SK-N-SH (cell line): ENCODE data around the gene RRBP1. TPM values are rescaled to one million over a fixed set of nuclear protein-coding genes. Genes with fewer than 3 reads are reported as not detected.

Experiments used
- CTCF ChIA-PET: fragments of 300-600, 350-600 bp; formaldehyde crosslinking; extraction: SDS; loops from one replicate; lab custom pipeline; 2021; lab: Yijun Ruan, JAX
- POLR2A ChIA-PET: fragments of 350-600 bp; sonication (Branson Sonifier 250); formaldehyde crosslinking; extraction: SDS; loops from one replicate; lab custom pipeline; 2020; ENCODE audit warnings: antibody characterized with exemption, inconsistent platforms; lab: Yijun Ruan, JAX
- DNase-seq: peaks from one replicate; pipeline ENCODE4 v3.0.0; 2012
- H2AFZ ChIP-seq: fragments of 200-600 bp; sonication (generic); 2 replicates; pipeline ENCODE4 v1.8.1; 2016; ENCODE audit warnings: antibody characterized with exemption, mild to moderate bottlenecking, low read depth
- H3F3A ChIP-seq: fragments of 200-600 bp; sonication (generic); replicated peaks from 2 replicates; pipeline ENCODE3; 2016; ENCODE audit warnings: antibody characterized with exemption, mild to moderate bottlenecking; ENCODE audit not compliant: insufficient read depth
- H3K27ac ChIP-seq, 2 experiments: fragments of 200-500 bp in 1 of 2; fragments of 200-600 bp in 1 of 2; sonication (Bioruptor generic) in 1 of 2; sonication (generic), shearing (Covaris generic) in 1 of 2; 2 replicates each; pipeline versions ENCODE4 v1.5.1 to v1.6.1; 2014 to 2016; ENCODE audit warnings: low read depth in 2 of 2, inconsistent platforms in 1 of 2, low read length in 1 of 2, mild to moderate bottlenecking in 1 of 2, mixed read lengths in 1 of 2
- H3K27me3 ChIP-seq: fragments of 200-600 bp; sonication (generic), shearing (Covaris generic); 2 replicates; pipeline ENCODE4 v1.6.1; 2016; ENCODE audit warnings: mixed run types; ENCODE audit not compliant: insufficient read depth
- H3K36me3 ChIP-seq, 2 experiments: fragments of 200-500 bp in 1 of 2; fragments of 200-600 bp in 1 of 2; sonication (Bioruptor generic) in 1 of 2; sonication (generic) in 1 of 2; replicated peaks in 1 of 2; 2 replicates each; pipeline versions ENCODE3 to v1.5.1; 2014 to 2016; ENCODE audit warnings: low read length in 1 of 2, mild to moderate bottlenecking in 1 of 2; ENCODE audit not compliant: insufficient read depth in 2 of 2, control insufficient read depth in 1 of 2
- H3K4me1 ChIP-seq, 2 experiments: fragments of 200-500 bp in 1 of 2; fragments of 200-600 bp in 1 of 2; sonication (Bioruptor generic) in 1 of 2; sonication (generic), shearing (Covaris generic) in 1 of 2; 2 replicates each; pipeline versions ENCODE4 v1.5.1 to v1.6.1; 2014 to 2016; ENCODE audit warnings: low read depth in 1 of 2, low read length in 1 of 2, mixed run types in 1 of 2; ENCODE audit not compliant: insufficient read depth in 2 of 2, control insufficient read depth in 1 of 2
- H3K4me2 ChIP-seq: fragments of 200-600 bp; sonication (generic), shearing (Covaris generic); 2 replicates; pipeline ENCODE4 v1.6.1; 2017; ENCODE audit warnings: mixed run types
- H3K4me3 ChIP-seq, 2 experiments: fragments of 200-500 bp in 1 of 2; fragments of 200-600 bp in 1 of 2; sonication (Bioruptor generic) in 1 of 2; sonication (generic), shearing (Covaris generic) in 1 of 2; 2 replicates each; pipeline versions ENCODE4 v1.5.1 to v1.8.1; 2014 to 2016; ENCODE audit warnings: low read depth in 2 of 2, inconsistent platforms in 1 of 2, low read length in 1 of 2, mild to moderate bottlenecking in 1 of 2, mixed read lengths in 1 of 2, moderate library complexity in 1 of 2
- H3K79me2 ChIP-seq: fragments of 200-600 bp; sonication (generic); 2 replicates; pipeline ENCODE4 v1.8.1; 2017; ENCODE audit warnings: mild to moderate bottlenecking; ENCODE audit not compliant: insufficient read depth
- H3K9ac ChIP-seq: fragments of 200-600 bp; sonication (generic); 2 replicates; pipeline ENCODE4 v1.6.1; 2017; ENCODE audit warnings: mixed run types
- H3K9me2 ChIP-seq: fragments of 200-600 bp; sonication (generic); 2 replicates; pipeline ENCODE4 v1.6.1; 2017; ENCODE audit warnings: mixed run types
- H3K9me3 ChIP-seq: fragments of 200-600 bp; sonication (generic); 2 replicates; pipeline ENCODE4 v1.6.1; 2017; ENCODE audit warnings: mixed run types, mild to moderate bottlenecking, moderate library complexity
- H4K20me1 ChIP-seq: fragments of 200-600 bp; sonication (generic); 2 replicates; pipeline ENCODE4 v1.6.1; 2017; ENCODE audit warnings: mild to moderate bottlenecking, mixed run types; ENCODE audit not compliant: insufficient read depth
- CTCF ChIP-seq: fragments of 200-600 bp; sonication (generic); IDR thresholded peaks from 2 replicates; pipeline ENCODE4 v1.6.1; 2017; ENCODE audit warnings: antibody characterized with exemption, mild to moderate bottlenecking, moderate library complexity
- ELF1 ChIP-seq: IDR thresholded peaks from 2 replicates; pipeline ENCODE4 v1.4.0; 2012
- EP300 ChIP-seq, 2 experiments: IDR thresholded peaks; 2 replicates each; pipeline versions ENCODE4 v1.4.0 to v1.6.1; 2012; ENCODE audit warnings: borderline replicate concordance in 1 of 2, low read depth in 1 of 2, low read length in 1 of 2
- EZH2phosphoT487 ChIP-seq: fragments of 200-600 bp; sonication (generic); IDR thresholded peaks from 2 replicates; pipeline ENCODE4 v1.6.1; 2017; ENCODE audit warnings: low read depth, mixed run types, mild to moderate bottlenecking, antibody characterized with exemption, moderate library complexity, borderline replicate concordance
- FOXJ3 ChIP-seq: sonication (generic); formaldehyde crosslinking; IDR thresholded peaks from 2 replicates; pipeline ENCODE4 v1.5.1; 2020; ENCODE audit warnings: mild to moderate bottlenecking, missing genetic modification reagents
- GABPA ChIP-seq: IDR thresholded peaks from 2 replicates; pipeline ENCODE4 v1.4.0; 2012; ENCODE audit warnings: low read depth, mild to moderate bottlenecking
- MAX ChIP-seq: IDR thresholded peaks from 2 replicates; pipeline ENCODE4 v1.4.0; 2012; ENCODE audit warnings: low read depth
- MXI1 ChIP-seq: IDR thresholded peaks from 2 replicates; pipeline ENCODE4 v1.6.1; 2012; ENCODE audit warnings: mild to moderate bottlenecking, low read depth, low read length, improper control_type of control experiment
- NRF1 ChIP-seq: IDR thresholded peaks from 2 replicates; pipeline ENCODE4 v1.6.1; 2012; ENCODE audit warnings: low read depth, mild to moderate bottlenecking, low read length
- RCOR1 ChIP-seq: fragments of 150-350 bp; IDR thresholded peaks from 2 replicates; pipeline ENCODE4 v1.6.1; 2017; ENCODE audit warnings: antibody characterized with exemption, low read length
- REST ChIP-seq: IDR thresholded peaks from 2 replicates; pipeline ENCODE4 v1.6.1; 2012; ENCODE audit warnings: mild to moderate bottlenecking, low read depth, low read length, moderate library complexity
- RFX5 ChIP-seq: IDR thresholded peaks from 2 replicates; pipeline ENCODE4 v1.6.1; 2012; ENCODE audit warnings: mild to moderate bottlenecking, improper control_type of control experiment, low read length
- RXRA ChIP-seq: IDR thresholded peaks from 2 replicates; pipeline ENCODE4 v1.4.0; 2012; ENCODE audit warnings: low read depth, mild to moderate bottlenecking, borderline replicate concordance
- TCF12 ChIP-seq: IDR thresholded peaks from 2 replicates; pipeline ENCODE4 v1.4.0; 2012
- USF1 ChIP-seq: IDR thresholded peaks from 2 replicates; pipeline ENCODE4 v1.4.0; 2012; ENCODE audit warnings: low read depth, borderline replicate concordance
- USF2 ChIP-seq: fragments of 150-350 bp; IDR thresholded peaks from 2 replicates; pipeline ENCODE4 v1.6.1; 2017; ENCODE audit warnings: antibody characterized with exemption, low read length, low read depth, borderline replicate concordance
- ZBTB33 ChIP-seq: IDR thresholded peaks from 2 replicates; pipeline ENCODE4 v1.4.0; 2012; ENCODE audit warnings: low read depth, borderline replicate concordance
- WGBS: methylation state at CpG from one replicate; pipeline ENCODE4 v1.1.6; 2017; ENCODE audit warnings: low lambda C conversion rate; 5-methylcytosine and 5-hydroxymethylcytosine counted together
- polyA plus RNA-seq, 3 experiments: library from polyadenylated mRNA; depleted of rRNA; stranded (reverse); fragments of >200 nt; gene quantifications; 2 replicates each; pipeline ENCODE4 v1.2.3, GENCODE V29; 2012

RRBP1 gene
- polyA plus RNA-seq, 1 of the 3 experiments (the other 2 are of a cell fraction), result 50.2 TPM

GRCh38 chr20:17624070-17624469, 58.0 kb downstream of the RRBP1 start:
- H3K27ac ChIP-seq, result no peak overlapping the region
- POLR2A ChIA-PET, result no interaction called here
- no peak overlapping the region for H3K4me3 ChIP-seq
- no peak overlapping the region for H3K4me2 ChIP-seq
- peaks cover 3 to 64% of the 10 kb centered on the region in 2 experiments for H3K36me3 ChIP-seq
- H4K20me1 ChIP-seq, result no peaks in the 10 kb centered on the region
- H3K9ac ChIP-seq, result no peak overlapping the region
- 97% methylated on average over 8 of the region's 12 CpGs for WGBS
- H3K27me3 ChIP-seq, result no peaks in the 10 kb centered on the region
- H3K4me1 ChIP-seq, result no peaks in the 10 kb centered on the region
- DNase-seq, result peak; percentile 17
- TF ChIP-seq TCF12 (no peak), RXRA (no peak), NRF1 (no peak), ZBTB33 (no peak), RCOR1 (no peak), RFX5 (no peak), USF1 (no peak)
- no peaks in the 10 kb centered on the region for H3K79me2 ChIP-seq
- no peaks in the 10 kb centered on the region for H3K9me2 ChIP-seq
- H3K9me3 ChIP-seq, result no peaks in the 10 kb centered on the region
- CTCF ChIA-PET, result interaction anchor here (2.1 to 3.8 kb wide), 2 partner anchors 11 to 87 kb away, joined by 6 to 15 read pairs; no protein-coding TSS in a partner anchor
- H3F3A ChIP-seq, result no peaks in the 10 kb centered on the region
- no peak overlapping the region for H2AFZ ChIP-seq

- DNase-seq, result peak; percentile 10
- H3K36me3 ChIP-seq, result peaks cover 3 to 66% of the 10 kb centered on the region in 2 experiments
- H3F3A ChIP-seq, result no peaks in the 10 kb centered on the region
- H3K4me3 ChIP-seq, result no peak overlapping the region
- 90% methylated on average over 4 of the region's 9 CpGs for WGBS
- H3K27me3 ChIP-seq, result no peaks in the 10 kb centered on the region
- H2AFZ ChIP-seq, result no peak overlapping the region
- ChIA-PET CTCF (interaction anchor here (1.1 to 3.8 kb wide), 5 partner anchors 12 to 117 kb away, joined by 3 to 15 read pairs (median 6); no protein-coding TSS in a partner anchor), POLR2A (no interaction called here)
- H3K9me2 ChIP-seq, result no peaks in the 10 kb centered on the region
- no peaks in the 10 kb centered on the region for H3K4me1 ChIP-seq
- H3K79me2 ChIP-seq, result no peaks in the 10 kb centered on the region
- H3K9me3 ChIP-seq, result no peaks in the 10 kb centered on the region
- no peak overlapping the region for H3K4me2 ChIP-seq
- TF ChIP-seq RCOR1 (no peak), ELF1 (no peak), MAX (no peak), CTCF (no peak), REST (no peak), FOXJ3 (CRISPR knock-in tag) (no peak), GABPA (no peak), RXRA (no peak), EP300 (IDR thresholded peaks at IDR 0.05; ENCODE audit: borderline replicate concordance in 1 of 2, low read depth in 1 of 2, low read length in 1 of 2) (no peak), NRF1 (no peak), USF2 (no peak), EZH2phosphoT487 (no peak), MXI1 (no peak)
- no peaks in the 10 kb centered on the region for H4K20me1 ChIP-seq
- no peak overlapping the region for H3K9ac ChIP-seq
- no peak overlapping the region for H3K27ac ChIP-seq
Measured at GRCh38 chr20:17622851-17623508, 59.1 kb downstream of the RRBP1 start.
